Progenitor cell of endocrine pancreas (in vitro differentiated cells): Measurements from ENCODE around the gene BAZ2B. TPM values are rescaled to one million over a fixed set of nuclear protein-coding genes. Genes with fewer than 3 reads are reported as not detected.

Source experiments
- DNase-seq: peaks from one replicate; pipeline ENCODE4 v3.0.0; 2021; ENCODE audit warnings: low spot score; ENCODE audit not compliant: unreplicated experiment
- H3K27ac Mint-ChIP-seq: 2 replicates; pipeline ENCODE4 v1.8.0; 2021; ENCODE audit warnings: mild to moderate bottlenecking, moderate library complexity, mixed read lengths
- H3K27me3 Mint-ChIP-seq: 2 replicates; pipeline ENCODE4 v1.8.0; 2021; ENCODE audit warnings: mixed read lengths
- H3K36me3 Mint-ChIP-seq: 2 replicates; pipeline ENCODE4 v1.8.0; 2022; ENCODE audit warnings: mixed read lengths; ENCODE audit not compliant: insufficient read depth
- H3K4me1 Mint-ChIP-seq: 2 replicates; pipeline ENCODE4 v1.8.0; 2021; ENCODE audit warnings: low read depth, mixed read lengths
- H3K4me3 Mint-ChIP-seq: 2 replicates; pipeline ENCODE4 v1.8.0; 2021; ENCODE audit warnings: low read depth, mild to moderate bottlenecking, moderate library complexity, mixed read lengths
- H3K9me3 Mint-ChIP-seq: 2 replicates; pipeline ENCODE4 v1.8.0; 2021; ENCODE audit warnings: low read depth, mixed read lengths
- CTCF ChIP-seq: fragments of 200-600 bp; sonication (generic); IDR thresholded peaks from one replicate; pipeline ENCODE4 v1.5.0; 2021; ENCODE audit warnings: antibody characterized with exemption, mild to moderate bottlenecking; ENCODE audit not compliant: unreplicated experiment
- total RNA-seq: library from RNA; stranded (reverse); gene quantifications from 2 replicates; pipeline ENCODE4 v1.2.1, GENCODE V29; 2021

Gene BAZ2B
- total RNA-seq, 1 donor from 2014 or later, result 155 TPM

DNA sequence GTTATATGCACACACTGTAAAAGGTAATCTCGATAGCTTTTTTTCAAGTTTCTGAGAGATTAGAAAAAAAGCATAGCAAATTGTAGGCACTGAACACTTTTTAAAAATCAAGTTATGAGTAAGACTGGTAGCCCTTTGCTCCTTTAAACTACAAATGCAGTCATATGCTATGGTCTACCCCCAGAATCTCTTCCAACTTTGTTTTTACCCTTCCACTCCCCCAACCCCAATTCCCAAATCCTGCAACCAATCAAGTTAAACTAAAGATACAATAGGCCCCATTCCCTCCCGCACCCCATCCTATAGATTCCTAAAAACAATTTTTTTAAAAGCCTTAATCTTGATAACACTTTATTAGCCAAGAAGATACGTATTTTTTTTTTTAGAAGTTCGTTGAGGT is 752 bp upstream of the BAZ2B start:
- Mint-ChIP-seq H3K27ac (peak overlapping the region; percentile 98), H3K4me1 (peaks cover 40% of the 10 kb centered on the region)

DNA sequence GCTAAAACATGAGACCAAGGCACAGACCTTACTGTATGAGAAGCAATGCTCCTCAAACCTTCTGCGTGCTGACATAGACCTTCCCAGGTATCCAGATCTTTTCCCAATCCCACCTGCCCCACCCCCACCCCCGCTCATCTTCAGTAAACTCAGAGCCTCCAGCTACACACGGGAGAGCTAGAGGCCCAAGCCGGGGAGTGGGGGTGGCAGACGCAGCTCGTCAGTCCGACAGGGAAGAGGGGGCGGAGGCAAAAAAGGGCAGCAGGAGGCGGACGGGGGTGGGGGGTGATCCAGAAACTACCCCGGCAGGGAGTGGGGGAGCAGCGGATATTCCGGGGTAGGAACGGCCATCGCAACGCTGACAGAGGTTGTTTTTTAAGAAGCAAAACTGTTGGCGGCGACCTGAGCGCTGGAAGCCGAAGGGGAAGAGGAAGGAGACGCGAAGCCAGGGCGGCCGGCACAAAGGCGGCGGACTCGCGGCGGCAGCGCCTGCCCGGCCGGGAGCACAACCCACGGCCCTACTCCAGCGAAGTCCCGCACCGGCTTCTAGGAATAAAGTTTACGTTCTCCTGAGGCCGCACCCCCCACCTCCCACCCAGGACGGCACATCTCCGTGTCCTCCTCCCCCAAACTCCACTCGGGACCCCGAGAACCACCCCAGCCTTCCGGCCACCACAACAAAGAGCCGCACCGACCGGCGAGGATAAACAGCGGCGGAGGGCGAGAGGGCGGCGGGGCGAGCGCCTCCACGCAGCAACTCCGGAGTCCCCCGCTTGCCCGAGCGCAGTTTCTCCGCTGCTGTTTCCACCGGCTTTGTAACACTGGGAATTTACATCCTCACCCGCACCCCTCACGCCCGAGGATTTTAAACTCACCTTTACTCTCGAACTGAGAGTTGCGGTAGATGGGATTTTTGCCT is 722 bp downstream of the BAZ2B start:
- DNase-seq, result peak; percentile 67
- no peaks in the 10 kb centered on the region for H3K9me3 Mint-ChIP-seq
- H3K27me3 Mint-ChIP-seq, result no peaks in the 10 kb centered on the region

More for the DNA sequence above, 752 bp upstream of the BAZ2B start:
- Mint-ChIP-seq H3K27me3 (no peaks in the 10 kb centered on the region), H3K36me3 (no peaks in the 10 kb centered on the region), H3K4me3 (peak overlapping the region; percentile 80), H3K9me3 (no peaks in the 10 kb centered on the region)
- no peak for DNase-seq
- no peak for TF ChIP-seq CTCF

DNA sequence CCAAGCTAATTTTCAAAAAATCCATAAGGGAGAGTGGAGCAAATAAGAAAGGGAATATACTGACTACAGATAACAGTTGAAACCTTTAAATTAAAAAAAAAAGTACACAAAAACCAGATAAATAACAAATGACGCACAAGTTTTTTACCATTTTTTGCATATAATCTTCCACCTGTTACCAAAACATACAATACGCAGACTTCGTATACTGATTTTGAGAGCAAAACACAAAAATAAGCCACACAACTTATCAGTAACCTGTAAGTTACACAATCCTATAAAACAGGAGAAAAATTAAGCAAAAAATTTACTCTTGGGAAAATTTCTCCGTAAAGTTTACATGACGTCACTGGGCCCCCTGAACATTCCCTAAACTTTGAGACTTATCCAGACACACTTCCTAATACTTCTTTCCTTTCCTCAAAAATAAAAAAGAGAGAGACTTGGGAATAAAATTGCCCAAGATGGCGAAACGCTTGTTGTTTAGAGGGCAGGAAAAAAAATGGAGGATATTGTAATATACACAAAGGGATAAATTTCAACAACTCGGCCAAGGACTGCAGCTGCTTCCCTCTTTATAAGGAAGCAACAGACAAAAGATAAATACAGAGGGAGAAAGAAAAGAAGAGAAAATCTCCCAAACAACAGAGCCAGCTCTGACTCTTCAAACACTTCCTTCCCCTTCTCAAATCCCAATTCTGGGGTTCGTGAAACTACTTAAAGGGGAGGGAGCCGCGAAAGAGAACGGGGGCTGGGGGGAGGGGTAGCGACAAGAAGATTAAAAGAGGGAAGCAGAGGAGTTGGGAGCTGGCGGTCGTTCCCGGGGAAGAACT is 1.6 kb downstream of the BAZ2B start:
- Mint-ChIP-seq H3K4me1 (peaks cover 38% of the 10 kb centered on the region), H3K9me3 (no peaks in the 10 kb centered on the region), H3K36me3 (no peaks in the 10 kb centered on the region), H3K27me3 (no peaks in the 10 kb centered on the region), H3K4me3 (peak overlapping the region; percentile 80), H3K27ac (peak overlapping the region; percentile 98)
- no peak for DNase-seq
- TF ChIP-seq CTCF, result no peak

More for the DNA sequence above, 722 bp downstream of the BAZ2B start:
- peak overlapping the region; percentile 98 for H3K27ac Mint-ChIP-seq
- no peak for TF ChIP-seq CTCF
- H3K36me3 Mint-ChIP-seq, result no peaks in the 10 kb centered on the region
- peaks cover 40% of the 10 kb centered on the region for H3K4me1 Mint-ChIP-seq
- H3K4me3 Mint-ChIP-seq, result peak overlapping the region; percentile 80

DNA sequence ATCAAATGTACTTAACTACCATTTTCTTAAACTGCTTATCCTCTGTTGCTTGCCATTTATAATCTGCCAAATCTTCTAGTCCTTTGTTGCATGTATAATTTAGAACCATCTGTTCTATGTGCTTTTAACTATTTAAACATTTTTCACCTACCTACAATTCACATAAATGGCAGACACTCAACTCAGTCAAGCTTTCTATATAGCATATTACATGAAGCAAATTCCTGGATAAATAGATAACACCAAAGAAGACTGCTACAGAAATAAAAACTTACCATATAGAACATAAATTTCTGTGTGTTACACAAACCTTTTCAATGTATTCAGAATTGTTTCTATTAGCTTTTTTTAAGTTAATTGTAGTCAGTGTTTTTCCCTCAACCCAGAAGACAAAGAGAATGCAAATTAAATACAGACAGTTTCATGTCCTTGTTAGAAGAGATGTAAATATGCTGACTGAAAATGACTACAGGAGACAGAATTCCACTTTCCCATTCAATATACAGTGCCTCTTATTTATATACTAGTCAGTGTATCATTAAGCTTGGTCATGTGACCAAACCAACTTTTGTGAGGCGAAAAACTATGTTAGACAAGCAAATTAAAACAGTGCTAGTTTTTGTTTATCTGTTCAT is 2.6 kb downstream of the BAZ2B start:
- no peak for TF ChIP-seq CTCF
- peak overlapping the region; percentile 98 for H3K27ac Mint-ChIP-seq

DNA sequence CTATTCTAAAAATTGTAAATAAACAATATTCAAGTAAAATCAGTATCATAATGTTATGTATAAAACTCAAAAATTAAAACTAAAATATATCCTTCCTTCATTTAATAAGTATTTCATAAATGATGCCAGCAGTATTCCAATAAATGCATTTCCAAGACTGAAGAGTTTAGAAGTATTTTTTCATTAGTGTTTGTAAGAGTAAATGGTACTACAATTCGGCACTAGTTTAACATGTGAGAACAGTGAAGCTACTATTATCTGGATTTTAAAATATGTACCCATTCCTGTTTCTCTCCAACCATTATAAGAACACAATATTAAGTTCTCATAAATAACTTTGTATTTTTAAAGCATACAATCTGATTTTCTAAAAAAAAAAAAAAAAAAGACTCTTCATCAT is 3.3 kb downstream of the BAZ2B start:
- no peak for DNase-seq
- TF ChIP-seq CTCF, result no peak
- no peaks in the 10 kb centered on the region for H3K9me3 Mint-ChIP-seq
- H3K4me3 Mint-ChIP-seq, result peak overlapping the region; percentile 80
- H3K36me3 Mint-ChIP-seq, result no peaks in the 10 kb centered on the region
- H3K27ac Mint-ChIP-seq, result no peak overlapping the region
- peaks cover 38% of the 10 kb centered on the region for H3K4me1 Mint-ChIP-seq
- no peaks in the 10 kb centered on the region for H3K27me3 Mint-ChIP-seq

More for the DNA sequence above, 2.6 kb downstream of the BAZ2B start:
- Mint-ChIP-seq H3K9me3 (no peaks in the 10 kb centered on the region), H3K27me3 (no peaks in the 10 kb centered on the region), H3K36me3 (no peaks in the 10 kb centered on the region), H3K4me3 (peak overlapping the region; percentile 80), H3K4me1 (peaks cover 38% of the 10 kb centered on the region)
- no peak for DNase-seq
